H1 (cell line): ENCODE data around the gene RAMP1. TPM values are rescaled to one million over a fixed set of nuclear protein-coding genes. Genes with fewer than 3 reads are reported as not detected.

ENCODE experiments used
- ASH2L ChIP-seq: fragments of 200-600, 300-600 bp; sonication (generic); IDR thresholded peaks from one replicate; pipeline ENCODE4 v1.7.1; 2017; ENCODE audit warnings: low read length
- CHD7 ChIP-seq: fragments of 300-600 bp; sonication (generic); IDR thresholded peaks from 2 replicates; pipeline ENCODE4 v1.7.1; 2012; ENCODE audit warnings: low read length, moderate library complexity, mild to moderate bottlenecking, inconsistent platforms; ENCODE audit not compliant: insufficient replicate concordance
- JUND ChIP-seq: IDR thresholded peaks from 2 replicates; pipeline ENCODE4 v1.6.1; 2011; ENCODE audit warnings: mild to moderate bottlenecking, improper control_type of control experiment, low read length
- KDM1A ChIP-seq: fragments of 200-600, 300-600 bp; sonication (generic); IDR thresholded peaks from 2 replicates; pipeline ENCODE4 v1.7.1; 2016; ENCODE audit warnings: mild to moderate bottlenecking, low read length, borderline replicate concordance
- POLR2AphosphoS5 ChIP-seq: IDR thresholded peaks from 2 replicates; pipeline ENCODE4 v1.6.1; 2011; ENCODE audit warnings: low read depth, low read length
- polyA plus RNA-seq, 7 experiments: library from polyadenylated mRNA; depleted of rRNA in 3 of 7; stranded (reverse) in 5 of 7; unstranded in 2 of 7; fragments of >200 nt in 5 of 7; fragments of 200-250 nt in 2 of 7; gene quantifications; 1 replicate in 5 of 7; 2 replicates in 1 of 7; 4 replicates in 1 of 7; pipeline versions ENCODE4 v1.2.1 to v1.2.3, GENCODE V29; 2011 to 2013; ENCODE audit warnings: missing spikeins in 2 of 7, mixed read lengths in 2 of 7
- total RNA-seq: library from RNA; stranded (reverse); fragmentation: NEBNext Ultra II Directional; extraction: Animal tissue kit (Norgen Biotek cat#: 25700); gene quantifications from 2 replicates; pipeline ENCODE4 v1.2.1, GENCODE V29; 2021

Gene RAMP1
- total and polyA plus RNA-seq, 2 of the 8 experiments (the other 6 are each of a cell fraction or from before 2014, with no cell fraction given): 0.65 to 4.3 TPM

GRCh38 chr2:237896507-237896892 is 37.1 kb downstream of the RAMP1 start (continued):
- TF ChIP-seq CHD7 (no peak), KDM1A (no peak), JUND (no peak), ASH2L (no peak), POLR2AphosphoS5 (no peak)
